Peyer's patch (tissue), 4 donors: ENCODE data around the gene RILP.

Experiments used
- POLR2A ChIP-seq, 2 donors: fragments of 450-650 bp; IDR thresholded peaks; one replicate each; pipeline ENCODE4 v1.5.1; 2017; ENCODE audit warnings: antibody characterized with exemption in 2 of 2, mild to moderate bottlenecking in 2 of 2, moderate library complexity in 2 of 2
- TF ChIP-seq, protein P1 (sequence below), 6 experiments: fragments of 450-650 bp in 4 of 6; fragments of 200-600 bp in 2 of 6; sonication (generic) in 1 of 6; IDR thresholded peaks; one replicate each; pipeline ENCODE4 v1.5.1; 2017 to 2019; ENCODE audit warnings: antibody characterized with exemption in 6 of 6, mild to moderate bottlenecking in 3 of 6, moderate library complexity in 1 of 6

GRCh38 chr17:1634841-1635650, 14.6 kb downstream of the RILP start:
- TF ChIP-seq, protein P1, sequence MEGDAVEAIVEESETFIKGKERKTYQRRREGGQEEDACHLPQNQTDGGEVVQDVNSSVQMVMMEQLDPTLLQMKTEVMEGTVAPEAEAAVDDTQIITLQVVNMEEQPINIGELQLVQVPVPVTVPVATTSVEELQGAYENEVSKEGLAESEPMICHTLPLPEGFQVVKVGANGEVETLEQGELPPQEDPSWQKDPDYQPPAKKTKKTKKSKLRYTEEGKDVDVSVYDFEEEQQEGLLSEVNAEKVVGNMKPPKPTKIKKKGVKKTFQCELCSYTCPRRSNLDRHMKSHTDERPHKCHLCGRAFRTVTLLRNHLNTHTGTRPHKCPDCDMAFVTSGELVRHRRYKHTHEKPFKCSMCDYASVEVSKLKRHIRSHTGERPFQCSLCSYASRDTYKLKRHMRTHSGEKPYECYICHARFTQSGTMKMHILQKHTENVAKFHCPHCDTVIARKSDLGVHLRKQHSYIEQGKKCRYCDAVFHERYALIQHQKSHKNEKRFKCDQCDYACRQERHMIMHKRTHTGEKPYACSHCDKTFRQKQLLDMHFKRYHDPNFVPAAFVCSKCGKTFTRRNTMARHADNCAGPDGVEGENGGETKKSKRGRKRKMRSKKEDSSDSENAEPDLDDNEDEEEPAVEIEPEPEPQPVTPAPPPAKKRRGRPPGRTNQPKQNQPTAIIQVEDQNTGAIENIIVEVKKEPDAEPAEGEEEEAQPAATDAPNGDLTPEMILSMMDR (IDR thresholded peaks at IDR 0.05): no peak
- TF ChIP-seq POLR2A (IDR thresholded peaks at IDR 0.05): no peak
